GM12878 (cell line): Measurements from ENCODE around the gene EHBP1L1. TPM values are rescaled to one million over a fixed set of nuclear protein-coding genes. Genes with fewer than 3 reads are reported as not detected.

Experiments
- BCL11A ChIP-seq: IDR thresholded peaks from 2 replicates; pipeline ENCODE4 v1.6.1; 2011; ENCODE audit warnings: low read depth, low read length
- BHLHE40 ChIP-seq, 2 experiments: fragments of 450-650 bp in 1 of 2; IDR thresholded peaks; 2 replicates each; pipeline ENCODE4 v1.6.1; 2011 to 2017; ENCODE audit warnings: low read depth in 2 of 2, borderline replicate concordance in 1 of 2, improper control_type of control experiment in 1 of 2, low read length in 1 of 2, mild to moderate bottlenecking in 1 of 2
- BRCA1 ChIP-seq: IDR thresholded peaks from 2 replicates; pipeline ENCODE4 v1.6.1; 2011; ENCODE audit warnings: low read depth, low read length, improper control_type of control experiment
- CBX3 ChIP-seq: fragments of 200-600 bp; sonication (generic); IDR thresholded peaks from 2 replicates; pipeline ENCODE4 v1.6.1; 2016; ENCODE audit warnings: low read depth, borderline replicate concordance
- EED ChIP-seq: sonication (generic); IDR thresholded peaks from 2 replicates; pipeline ENCODE4 v1.6.1; 2016; ENCODE audit warnings: antibody characterized with exemption, low read depth
- ETV6 ChIP-seq, 2 experiments: fragments of 450-650 bp in 1 of 2; IDR thresholded peaks in 1 of 2; conservative IDR thresholded peaks in 1 of 2; 2 replicates each; pipeline ENCODE4 v1.6.1; 2014; ENCODE audit warnings: antibody characterized with exemption in 1 of 2, borderline replicate concordance in 1 of 2, low read depth in 1 of 2, mild to moderate bottlenecking in 1 of 2, moderate library complexity in 1 of 2
- EZH2 ChIP-seq: IDR thresholded peaks from 2 replicates; pipeline ENCODE4 v1.6.1; 2012; ENCODE audit warnings: low read depth, mild to moderate bottlenecking, control low read depth, inconsistent platforms, low read length, borderline replicate concordance; ENCODE audit not compliant: control insufficient read depth
- HCFC1 ChIP-seq: fragments of 150-350 bp; IDR thresholded peaks from 2 replicates; pipeline ENCODE4 v1.6.1; 2014; ENCODE audit warnings: low read length
- HDGF ChIP-seq: fragments of 450-650 bp; IDR thresholded peaks from 2 replicates; pipeline ENCODE4 v1.6.1; 2016; ENCODE audit warnings: antibody characterized with exemption
- IKZF2 ChIP-seq, 2 experiments: fragments of 450-650 bp; IDR thresholded peaks; 2 replicates each; pipeline ENCODE4 v1.6.1; 2017; ENCODE audit warnings: mild to moderate bottlenecking in 2 of 2, moderate library complexity in 2 of 2
- KDM1A ChIP-seq: fragments of 200-600 bp; sonication (generic); IDR thresholded peaks from 2 replicates; pipeline ENCODE4 v1.6.1; 2016; ENCODE audit warnings: borderline replicate concordance
- MXI1 ChIP-seq: fragments of 150-350 bp; IDR thresholded peaks from 2 replicates; pipeline ENCODE4 v1.6.1; 2011; ENCODE audit warnings: low read depth, mild to moderate bottlenecking, inconsistent platforms, low read length, improper control_type of control experiment
- NFYA ChIP-seq: IDR thresholded peaks from 2 replicates; pipeline ENCODE4 v1.6.1; 2011; ENCODE audit warnings: low read depth, mild to moderate bottlenecking, low read length, improper control_type of control experiment, borderline replicate concordance
- POLR2AphosphoS2 ChIP-seq: IDR thresholded peaks from 2 replicates; pipeline ENCODE4 v1.6.1; 2011; ENCODE audit warnings: low read depth, mild to moderate bottlenecking, low read length, improper control_type of control experiment, moderate library complexity
- RFX5 ChIP-seq: IDR thresholded peaks from 2 replicates; pipeline ENCODE4 v1.6.1; 2011; ENCODE audit warnings: low read depth, low read length, improper control_type of control experiment
- RUNX3 ChIP-seq: IDR thresholded peaks from 2 replicates; pipeline ENCODE4 v1.6.1; 2012; ENCODE audit warnings: low read length, inconsistent platforms
- SMAD1 ChIP-seq: fragments of 450-650 bp; IDR thresholded peaks from 2 replicates; pipeline ENCODE4 v1.6.1; 2018; ENCODE audit warnings: mild to moderate bottlenecking, low read depth; ENCODE audit not compliant: partially characterized antibody
- WRNIP1 ChIP-seq: IDR thresholded peaks from 2 replicates; pipeline ENCODE4 v1.6.1; 2011; ENCODE audit warnings: low read depth, low read length, improper control_type of control experiment, borderline replicate concordance
- ZNF217 ChIP-seq: fragments of 450-650 bp; IDR thresholded peaks from 2 replicates; pipeline ENCODE4 v1.6.1; 2017; ENCODE audit warnings: antibody characterized with exemption, mild to moderate bottlenecking
- polyA plus RNA-seq, 11 experiments: library from polyadenylated mRNA; depleted of rRNA in 4 of 11; unstranded in 6 of 11; stranded (reverse) in 5 of 11; fragments of >200 nt; fragmentation: Nextera tagmentation in 4 of 11; fragmentation: Illumina TruSeq in 1 of 11; extraction: Ambion mirVana in 4 of 11; extraction: Trizol in 1 of 11; gene quantifications; 1 replicate in 1 of 11; 2 replicates in 10 of 11; pipeline versions ENCODE4 v1.2.1 to v1.2.3, GENCODE V29; 2011 to 2016; ENCODE audit warnings: inconsistent platforms in 2 of 11, missing spikeins in 2 of 11, low read depth in 1 of 11
- total RNA-seq, 4 experiments: library from RNA; depleted of rRNA in 3 of 4; stranded (reverse); fragments of >200 nt in 3 of 4; fragmentation: Illumina TruSeq in 1 of 4; extraction: Trizol in 1 of 4; gene quantifications; 2 replicates each; pipeline versions ENCODE4 v1.2.1 to v1.2.3, GENCODE V29; 2013 to 2021
- TF ChIP-seq, protein P1 (sequence below): fragments of 450-650 bp; IDR thresholded peaks from 2 replicates; pipeline ENCODE4 v1.6.1; 2016; ENCODE audit warnings: mild to moderate bottlenecking
- TF ChIP-seq, protein P2 (sequence below): fragments of 450-650 bp; IDR thresholded peaks from 2 replicates; pipeline ENCODE4 v1.6.1; 2017; ENCODE audit warnings: mild to moderate bottlenecking, low read depth, inconsistent platforms; ENCODE audit not compliant: poor library complexity, severe bottlenecking
- TF ChIP-seq, protein P3 (sequence below): IDR thresholded peaks from 2 replicates; pipeline ENCODE4 v1.6.1; 2012; ENCODE audit warnings: low read length, inconsistent platforms
- TF ChIP-seq, protein P4 (sequence below), 3 experiments: IDR thresholded peaks in 2 of 3; conservative IDR thresholded peaks in 1 of 3; 2 replicates each; pipeline ENCODE4 v1.5.1; 2011; ENCODE audit warnings: low read depth in 3 of 3, low read length in 3 of 3, mild to moderate bottlenecking in 3 of 3, control low read depth in 2 of 3, moderate library complexity in 2 of 3, inconsistent platforms in 1 of 3, mixed read lengths in 1 of 3; ENCODE audit not compliant: control insufficient read depth in 2 of 3, insufficient read depth in 1 of 3; ENCODE audit errors: extremely low read depth in 1 of 3

EHBP1L1 gene
- total and polyA plus RNA-seq, 10 of the 15 experiments (the other 5 are each of a cell fraction or from before 2014, with no cell fraction given), result 0.06 to 99.4 (median 32.7) TPM

DNA sequence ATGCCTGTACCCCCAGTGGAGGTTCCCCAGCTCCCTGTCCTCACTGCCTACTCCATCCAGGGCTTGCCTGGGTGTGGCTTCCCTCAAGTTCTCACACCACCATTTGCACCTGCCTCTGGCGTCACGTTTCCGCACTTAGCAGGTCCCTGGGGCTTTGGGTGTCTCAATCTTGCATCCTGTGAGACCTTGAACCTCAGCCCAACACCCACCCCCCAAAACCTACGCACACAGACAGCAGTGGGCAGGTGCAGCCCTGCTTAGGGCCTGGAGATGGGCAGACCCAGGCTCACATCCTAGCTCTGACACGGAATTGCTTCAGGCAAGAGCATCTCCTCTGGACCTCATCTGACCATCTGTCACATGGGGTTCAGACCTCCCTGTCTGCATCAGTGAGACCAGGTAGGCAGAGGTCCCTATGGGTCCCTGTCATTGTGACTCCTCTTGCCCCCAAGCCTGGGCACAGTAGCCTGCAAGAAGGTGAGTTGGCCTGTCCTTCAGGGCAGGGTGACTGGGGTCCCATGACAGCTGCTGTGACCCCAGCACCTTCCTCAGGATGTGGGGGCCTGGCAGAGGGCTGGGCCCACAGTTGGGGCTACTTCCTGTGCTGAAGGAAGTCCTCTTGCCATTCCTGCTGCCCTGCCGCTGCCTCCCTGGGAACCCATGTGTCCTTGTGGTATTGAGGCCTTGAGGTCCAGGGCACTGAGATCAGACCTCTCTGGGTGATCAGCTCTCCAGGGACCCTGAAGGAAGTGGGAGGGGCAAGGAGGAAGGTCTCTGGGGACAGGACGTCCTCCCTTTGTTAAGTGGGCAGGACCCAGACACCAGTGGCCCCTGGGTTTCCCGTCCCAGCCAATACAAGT lies 64.0 kb downstream of the EHBP1L1 start (continued):
- TF ChIP-seq EZH2, result no peak
- TF ChIP-seq RFX5, result peak; percentile 16; the same call in 1 of the 2 replicates
- TF ChIP-seq HCFC1, result 0 out of 2 replicates have a peak, but pooled peaks have one; percentile 6
- TF ChIP-seq EED, result peak; percentile 28; the same call in 1 of the 2 replicates
- TF ChIP-seq, protein P1, sequence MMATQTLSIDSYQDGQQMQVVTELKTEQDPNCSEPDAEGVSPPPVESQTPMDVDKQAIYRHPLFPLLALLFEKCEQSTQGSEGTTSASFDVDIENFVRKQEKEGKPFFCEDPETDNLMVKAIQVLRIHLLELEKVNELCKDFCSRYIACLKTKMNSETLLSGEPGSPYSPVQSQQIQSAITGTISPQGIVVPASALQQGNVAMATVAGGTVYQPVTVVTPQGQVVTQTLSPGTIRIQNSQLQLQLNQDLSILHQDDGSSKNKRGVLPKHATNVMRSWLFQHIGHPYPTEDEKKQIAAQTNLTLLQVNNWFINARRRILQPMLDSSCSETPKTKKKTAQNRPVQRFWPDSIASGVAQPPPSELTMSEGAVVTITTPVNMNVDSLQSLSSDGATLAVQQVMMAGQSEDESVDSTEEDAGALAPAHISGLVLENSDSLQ, result peak; percentile 64
- TF ChIP-seq SMAD1, result peak; percentile 81
- TF ChIP-seq, protein P2, sequence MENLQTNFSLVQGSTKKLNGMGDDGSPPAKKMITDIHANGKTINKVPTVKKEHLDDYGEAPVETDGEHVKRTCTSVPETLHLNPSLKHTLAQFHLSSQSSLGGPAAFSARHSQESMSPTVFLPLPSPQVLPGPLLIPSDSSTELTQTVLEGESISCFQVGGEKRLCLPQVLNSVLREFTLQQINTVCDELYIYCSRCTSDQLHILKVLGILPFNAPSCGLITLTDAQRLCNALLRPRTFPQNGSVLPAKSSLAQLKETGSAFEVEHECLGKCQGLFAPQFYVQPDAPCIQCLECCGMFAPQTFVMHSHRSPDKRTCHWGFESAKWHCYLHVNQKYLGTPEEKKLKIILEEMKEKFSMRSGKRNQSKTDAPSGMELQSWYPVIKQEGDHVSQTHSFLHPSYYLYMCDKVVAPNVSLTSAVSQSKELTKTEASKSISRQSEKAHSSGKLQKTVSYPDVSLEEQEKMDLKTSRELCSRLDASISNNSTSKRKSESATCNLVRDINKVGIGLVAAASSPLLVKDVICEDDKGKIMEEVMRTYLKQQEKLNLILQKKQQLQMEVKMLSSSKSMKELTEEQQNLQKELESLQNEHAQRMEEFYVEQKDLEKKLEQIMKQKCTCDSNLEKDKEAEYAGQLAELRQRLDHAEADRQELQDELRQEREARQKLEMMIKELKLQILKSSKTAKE, result peak; percentile 96
- peak; percentile 87 for TF ChIP-seq BCL11A
- TF ChIP-seq NFYA, result no peak
- peak; percentile 75 to 85 for TF ChIP-seq IKZF2 (IDR thresholded peaks at IDR 0.05)
- no peak for TF ChIP-seq CBX3
- TF ChIP-seq POLR2AphosphoS2, result peak; percentile 73; the same call in 1 of the 2 replicates
- peak; percentile 77 for TF ChIP-seq RUNX3
- TF ChIP-seq, protein P3, sequence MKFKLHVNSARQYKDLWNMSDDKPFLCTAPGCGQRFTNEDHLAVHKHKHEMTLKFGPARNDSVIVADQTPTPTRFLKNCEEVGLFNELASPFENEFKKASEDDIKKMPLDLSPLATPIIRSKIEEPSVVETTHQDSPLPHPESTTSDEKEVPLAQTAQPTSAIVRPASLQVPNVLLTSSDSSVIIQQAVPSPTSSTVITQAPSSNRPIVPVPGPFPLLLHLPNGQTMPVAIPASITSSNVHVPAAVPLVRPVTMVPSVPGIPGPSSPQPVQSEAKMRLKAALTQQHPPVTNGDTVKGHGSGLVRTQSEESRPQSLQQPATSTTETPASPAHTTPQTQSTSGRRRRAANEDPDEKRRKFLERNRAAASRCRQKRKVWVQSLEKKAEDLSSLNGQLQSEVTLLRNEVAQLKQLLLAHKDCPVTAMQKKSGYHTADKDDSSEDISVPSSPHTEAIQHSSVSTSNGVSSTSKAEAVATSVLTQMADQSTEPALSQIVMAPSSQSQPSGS, result no peak; the same call in 1 of the 2 replicates
- TF ChIP-seq BHLHE40 (IDR thresholded peaks at IDR 0.05; ENCODE audit: borderline replicate concordance in 1 of 2, low read depth in 2 of 2, low read length in 1 of 2), result peak; percentile 99 to 100
- TF ChIP-seq BRCA1, result no peak
- no peak for TF ChIP-seq KDM1A
- TF ChIP-seq MXI1, result peak; percentile 66
- TF ChIP-seq ZNF217, result 0 out of 2 replicates have a peak, but pooled peaks have one; percentile 14
- peak; percentile 93 for TF ChIP-seq HDGF
- TF ChIP-seq WRNIP1, result no peak
- peak in 1 of 2 experiments; percentile 30; a peak in 1 of 4 replicates for TF ChIP-seq ETV6 (conservative IDR thresholded peaks at IDR 0.05 in 1 of 2, IDR thresholded peaks at IDR 0.05 in 1 of 2; ENCODE audit: borderline replicate concordance in 1 of 2, low read depth in 1 of 2)
- TF ChIP-seq, protein P4, sequence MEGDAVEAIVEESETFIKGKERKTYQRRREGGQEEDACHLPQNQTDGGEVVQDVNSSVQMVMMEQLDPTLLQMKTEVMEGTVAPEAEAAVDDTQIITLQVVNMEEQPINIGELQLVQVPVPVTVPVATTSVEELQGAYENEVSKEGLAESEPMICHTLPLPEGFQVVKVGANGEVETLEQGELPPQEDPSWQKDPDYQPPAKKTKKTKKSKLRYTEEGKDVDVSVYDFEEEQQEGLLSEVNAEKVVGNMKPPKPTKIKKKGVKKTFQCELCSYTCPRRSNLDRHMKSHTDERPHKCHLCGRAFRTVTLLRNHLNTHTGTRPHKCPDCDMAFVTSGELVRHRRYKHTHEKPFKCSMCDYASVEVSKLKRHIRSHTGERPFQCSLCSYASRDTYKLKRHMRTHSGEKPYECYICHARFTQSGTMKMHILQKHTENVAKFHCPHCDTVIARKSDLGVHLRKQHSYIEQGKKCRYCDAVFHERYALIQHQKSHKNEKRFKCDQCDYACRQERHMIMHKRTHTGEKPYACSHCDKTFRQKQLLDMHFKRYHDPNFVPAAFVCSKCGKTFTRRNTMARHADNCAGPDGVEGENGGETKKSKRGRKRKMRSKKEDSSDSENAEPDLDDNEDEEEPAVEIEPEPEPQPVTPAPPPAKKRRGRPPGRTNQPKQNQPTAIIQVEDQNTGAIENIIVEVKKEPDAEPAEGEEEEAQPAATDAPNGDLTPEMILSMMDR (IDR thresholded peaks at IDR 0.05 in 2 of 3, conservative IDR thresholded peaks at IDR 0.05 in 1 of 3; ENCODE audit: control insufficient read depth in 2 of 3, extremely low read depth in 1 of 3, insufficient read depth in 1 of 3, low read depth in 3 of 3, low read length in 3 of 3), result no peak
